ENCODE measurements around the gene DLL4.
"Not testable (repeated sequence)": the region's sequence is repeated elsewhere in the genome, so short reads cannot be mapped to it uniquely, and the experiment has no call there.

The DLL4 gene

DNA sequence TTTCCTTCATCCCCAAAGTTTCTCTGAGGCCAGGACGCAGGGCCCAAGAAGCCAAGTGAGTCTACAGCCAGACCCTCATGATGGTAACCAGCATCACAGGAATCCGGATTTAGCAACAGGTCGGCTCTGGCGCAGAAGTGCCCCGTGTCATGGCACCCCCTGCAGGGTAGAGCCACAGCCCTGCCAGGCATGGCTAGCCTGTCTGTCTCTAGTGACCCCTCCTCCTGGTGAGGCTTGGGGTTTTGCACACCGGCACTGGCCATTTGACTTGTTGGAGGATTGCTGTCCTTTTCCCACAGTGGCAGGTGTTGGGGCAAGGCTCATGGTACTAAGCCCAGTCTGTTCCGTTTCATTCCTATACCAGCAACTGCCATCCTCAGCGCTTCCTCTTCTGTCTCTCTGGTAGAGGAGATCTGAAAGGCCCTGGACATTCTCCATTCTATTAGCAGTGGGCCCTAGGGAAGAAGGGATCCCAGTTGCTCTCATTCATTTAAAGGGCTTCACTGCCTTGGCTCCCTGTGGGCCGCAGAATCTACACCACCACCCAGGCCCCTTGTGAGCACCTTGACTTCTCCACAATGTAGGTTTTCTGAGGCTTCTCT is 14.7 kb downstream of the DLL4 start:
- no peak for DNase-seq

DNA sequence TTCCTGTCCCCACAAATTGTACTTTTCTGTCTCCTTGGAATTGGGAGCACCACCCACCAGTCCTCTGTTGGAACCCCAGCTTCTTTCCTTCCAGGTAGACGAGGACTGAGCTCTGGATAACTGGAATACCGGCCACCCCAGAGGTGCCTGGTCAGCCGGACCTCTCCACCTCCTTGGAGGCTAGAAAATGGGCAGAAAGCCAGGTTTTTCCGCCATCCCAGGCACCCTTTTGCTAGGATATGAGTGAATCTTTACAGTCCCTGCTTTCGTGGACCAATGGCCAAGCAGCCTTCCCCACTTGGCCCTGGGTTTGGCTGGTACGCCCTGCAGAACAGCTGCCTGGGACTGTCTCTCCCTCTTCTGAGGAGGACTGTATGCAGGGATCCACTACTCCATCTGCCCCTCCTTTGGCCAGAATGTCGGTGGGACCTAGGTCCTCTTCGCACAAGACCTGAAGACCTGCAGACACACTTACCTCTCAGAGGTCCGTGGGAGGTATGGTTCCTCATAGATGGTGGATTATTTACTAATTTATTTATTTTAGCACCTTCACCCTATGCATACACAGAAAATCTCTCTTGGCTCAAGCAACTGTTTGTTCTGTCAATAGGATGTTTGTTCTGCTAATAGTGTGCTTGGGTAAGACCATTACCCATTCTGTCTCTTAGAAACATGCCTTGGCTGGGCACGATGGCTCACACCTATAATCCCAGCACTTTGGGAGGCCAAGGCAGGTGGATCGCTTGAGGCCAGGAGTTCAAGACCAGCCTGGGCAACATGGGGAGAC is 15.6 kb downstream of the DLL4 start:
- DNase-seq = no peak

DNA sequence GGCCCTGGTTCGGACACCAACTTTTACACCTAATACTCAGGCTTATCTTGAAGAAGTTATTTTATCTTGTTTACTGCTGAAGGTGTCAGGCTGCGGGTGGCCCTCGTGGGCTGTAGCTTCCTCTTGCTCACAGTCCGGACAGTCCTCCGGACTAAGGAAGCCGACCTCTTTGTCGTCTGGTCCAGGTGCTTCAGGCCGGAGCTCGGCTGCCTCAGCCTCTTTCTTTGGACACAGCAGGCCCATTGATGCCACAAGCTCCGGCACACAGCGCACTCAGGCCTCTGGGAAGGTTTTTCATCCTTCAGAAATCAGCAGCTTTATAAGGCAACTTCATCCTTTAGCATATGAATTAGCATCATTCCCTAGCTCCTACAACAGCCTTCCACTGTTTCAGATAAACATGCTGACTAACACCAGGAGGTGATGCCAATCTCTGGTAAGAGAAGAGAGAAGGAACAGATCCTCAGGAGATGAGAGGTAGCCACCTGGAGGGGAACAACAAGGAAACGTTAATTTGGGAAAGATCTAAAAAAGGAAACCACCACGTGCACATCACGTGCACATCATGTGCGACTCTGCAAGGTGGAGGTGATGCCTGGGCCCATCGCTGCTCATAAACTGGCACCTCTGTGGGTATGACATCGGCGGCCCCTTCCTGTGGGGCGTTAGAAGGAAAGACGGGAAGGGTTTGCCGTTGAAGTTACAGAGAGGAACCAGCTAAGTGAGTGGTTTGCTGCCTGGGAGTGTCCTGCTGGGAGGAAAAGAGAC is 19.8 kb downstream of the DLL4 start:
- no peak for DNase-seq

DNA sequence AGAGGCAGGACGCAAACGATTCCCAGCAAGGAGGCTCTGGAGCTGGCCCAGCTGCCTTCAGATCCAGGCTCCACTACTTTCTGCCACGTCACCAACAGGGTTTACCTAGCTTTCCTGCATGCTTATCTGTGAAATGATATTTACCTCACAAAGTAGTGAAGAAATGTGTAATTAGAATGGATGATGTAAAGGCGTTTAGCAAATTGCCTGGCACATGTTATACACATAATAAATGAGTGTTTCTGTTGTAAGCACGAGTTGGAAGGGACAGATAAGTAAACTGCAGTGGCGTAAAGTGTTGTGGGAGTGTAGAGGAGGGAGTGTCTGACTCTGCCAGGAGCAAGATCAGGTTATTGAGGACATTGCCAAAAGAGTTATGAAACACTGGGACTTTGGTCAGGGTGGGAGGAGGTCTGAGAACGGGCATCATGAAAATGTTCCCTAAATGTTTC is 20.6 kb downstream of the DLL4 start:
- DNase-seq = no peak

DNA sequence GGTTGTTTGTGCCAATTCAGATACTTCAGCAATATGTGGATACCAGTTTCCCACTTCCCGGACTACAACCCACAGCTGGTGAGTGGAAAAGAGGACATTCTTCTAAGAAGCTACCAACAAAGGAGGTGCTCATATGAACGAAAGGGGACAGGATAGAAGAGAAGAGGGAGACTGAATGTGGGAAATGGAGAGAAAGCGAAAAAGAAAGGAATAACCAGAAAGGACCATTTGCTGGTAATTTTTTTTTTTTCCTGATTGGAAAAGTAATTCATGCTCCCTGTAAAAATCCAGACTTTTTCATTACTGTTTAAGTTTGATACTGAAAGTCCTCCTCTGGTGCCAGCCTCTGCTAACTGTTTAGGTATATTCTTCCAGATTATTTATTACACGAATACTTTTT is 22.6 kb downstream of the DLL4 start:
- no peak for DNase-seq

DNA sequence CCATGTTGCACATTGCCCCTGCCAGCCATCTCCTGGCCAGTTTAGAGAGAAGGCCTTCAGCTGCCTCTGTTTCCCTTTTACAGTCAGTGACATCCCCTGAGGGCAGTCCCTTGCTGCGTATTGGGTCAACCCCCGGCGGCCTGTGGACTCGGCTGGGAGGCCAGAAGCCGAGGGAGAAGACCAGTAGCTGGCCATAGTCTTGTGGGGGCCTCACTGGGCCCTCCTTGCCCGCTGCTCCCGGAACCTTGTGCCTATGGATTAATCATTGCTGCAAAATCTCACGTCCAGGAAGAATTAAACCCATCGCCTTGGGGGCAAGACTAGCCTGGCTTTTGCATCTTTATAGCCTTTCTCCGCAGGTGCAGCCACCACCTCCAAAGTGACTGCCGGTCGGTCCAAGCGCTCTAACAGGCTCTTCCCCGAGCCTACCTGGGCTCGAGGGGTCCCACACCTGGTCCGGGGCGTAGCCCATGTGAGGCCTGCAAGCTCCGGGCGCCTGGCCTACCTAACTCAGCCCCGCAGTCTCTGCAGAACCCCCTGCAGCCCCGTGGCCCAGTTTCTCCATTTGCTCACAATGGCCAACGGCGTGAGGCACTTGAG is 23.3 kb downstream of the DLL4 start:
- DNase-seq = peak; percentile 68

DNA sequence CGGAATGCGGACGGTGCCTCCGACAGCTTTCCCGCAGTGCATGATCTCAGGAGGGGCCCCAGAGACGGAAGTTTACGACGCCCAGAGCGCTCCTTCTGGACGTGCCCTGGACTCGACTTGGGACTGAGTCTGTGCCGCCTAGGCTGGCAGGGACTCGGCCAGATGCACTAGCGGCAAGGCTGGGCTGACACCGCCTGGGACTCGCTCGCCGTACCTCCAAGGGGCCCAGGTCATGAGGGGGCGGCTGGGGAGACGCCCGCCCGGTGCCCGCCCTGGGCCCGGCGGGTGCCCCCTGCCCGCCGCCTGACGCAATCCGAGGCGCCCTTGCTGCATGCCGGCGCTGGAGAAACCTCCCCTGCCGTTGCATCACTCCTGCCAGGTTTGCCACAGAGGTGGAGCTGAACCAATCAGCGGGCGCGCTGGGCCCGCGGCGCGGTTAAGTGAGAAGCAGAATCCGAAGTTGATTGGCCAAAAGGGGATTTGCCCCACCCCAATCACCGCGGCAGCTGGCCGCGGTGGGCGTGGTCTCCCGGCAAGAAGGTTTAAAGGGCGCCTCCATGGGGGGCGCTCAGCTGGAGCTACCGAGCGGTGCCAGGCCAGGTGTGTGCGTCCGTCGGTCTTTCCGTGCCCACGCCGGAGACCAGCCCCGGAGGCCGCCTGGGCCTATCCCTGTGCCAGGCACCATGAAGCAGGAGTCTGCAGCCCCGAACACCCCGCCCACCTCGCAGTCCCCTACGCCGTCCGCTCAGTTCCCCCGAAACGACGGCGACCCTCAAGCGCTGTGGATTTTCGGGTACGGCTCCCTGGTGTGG is 24.0 kb downstream of the DLL4 start, which contains the start of gene CHAC1:
CHAC1 (plus strand) TSS at position 571 of the 812 bp plus-strand sequence; CDS start at position 684, 113 bp downstream.
- peak; percentile 99 for DNase-seq

DNA sequence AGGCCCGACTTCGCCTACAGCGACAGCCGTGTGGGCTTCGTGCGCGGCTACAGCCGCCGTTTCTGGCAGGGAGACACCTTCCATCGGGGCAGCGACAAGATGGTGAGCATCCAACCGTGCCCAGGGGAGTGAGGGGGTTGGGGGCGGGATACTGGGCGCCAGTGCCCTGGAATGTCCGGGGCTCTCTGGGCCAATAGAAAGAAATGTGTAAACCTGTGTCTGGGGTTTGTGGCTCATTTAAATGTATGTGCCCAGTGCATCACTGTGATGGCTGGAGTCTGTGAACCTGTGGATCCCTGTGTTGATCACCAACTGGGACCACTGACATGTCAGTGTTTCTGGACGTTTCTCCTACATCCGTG is 24.6 kb downstream of the DLL4 start:
- no peak for DNase-seq

DNA sequence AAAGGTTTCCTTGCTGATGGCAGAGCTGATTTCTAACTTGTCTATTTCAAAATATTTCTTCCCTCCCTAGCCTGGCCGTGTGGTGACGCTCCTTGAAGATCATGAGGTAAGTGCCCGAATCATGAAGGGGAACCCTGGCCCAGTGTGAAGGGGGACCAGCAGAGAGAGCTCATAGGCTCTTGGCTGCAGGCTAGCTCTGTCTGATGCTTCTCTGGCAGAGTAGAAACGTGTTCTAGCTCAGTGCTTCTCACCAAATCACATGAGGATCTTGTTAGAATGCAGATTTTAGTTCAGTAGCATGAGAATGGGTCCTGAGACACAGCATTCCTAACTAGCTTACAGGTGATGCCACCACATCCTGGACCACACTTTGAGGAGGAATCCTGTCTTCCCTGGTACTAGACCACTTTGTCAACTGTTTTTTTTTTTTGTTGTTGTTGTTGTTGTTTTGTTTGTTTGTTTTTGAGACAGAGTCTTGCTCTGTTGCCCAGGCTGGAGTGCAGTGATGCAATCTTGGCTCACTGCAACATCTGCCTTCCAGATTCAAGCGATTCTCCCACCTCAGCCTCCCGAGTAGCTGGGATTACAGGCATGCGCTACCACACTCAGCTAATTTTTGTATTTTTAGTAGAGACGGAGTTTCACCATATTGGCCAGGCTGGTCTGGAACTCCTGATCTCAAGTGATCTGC is 25.2 kb downstream of the DLL4 start:
- not testable (repeated sequence) for DNase-seq

DNA sequence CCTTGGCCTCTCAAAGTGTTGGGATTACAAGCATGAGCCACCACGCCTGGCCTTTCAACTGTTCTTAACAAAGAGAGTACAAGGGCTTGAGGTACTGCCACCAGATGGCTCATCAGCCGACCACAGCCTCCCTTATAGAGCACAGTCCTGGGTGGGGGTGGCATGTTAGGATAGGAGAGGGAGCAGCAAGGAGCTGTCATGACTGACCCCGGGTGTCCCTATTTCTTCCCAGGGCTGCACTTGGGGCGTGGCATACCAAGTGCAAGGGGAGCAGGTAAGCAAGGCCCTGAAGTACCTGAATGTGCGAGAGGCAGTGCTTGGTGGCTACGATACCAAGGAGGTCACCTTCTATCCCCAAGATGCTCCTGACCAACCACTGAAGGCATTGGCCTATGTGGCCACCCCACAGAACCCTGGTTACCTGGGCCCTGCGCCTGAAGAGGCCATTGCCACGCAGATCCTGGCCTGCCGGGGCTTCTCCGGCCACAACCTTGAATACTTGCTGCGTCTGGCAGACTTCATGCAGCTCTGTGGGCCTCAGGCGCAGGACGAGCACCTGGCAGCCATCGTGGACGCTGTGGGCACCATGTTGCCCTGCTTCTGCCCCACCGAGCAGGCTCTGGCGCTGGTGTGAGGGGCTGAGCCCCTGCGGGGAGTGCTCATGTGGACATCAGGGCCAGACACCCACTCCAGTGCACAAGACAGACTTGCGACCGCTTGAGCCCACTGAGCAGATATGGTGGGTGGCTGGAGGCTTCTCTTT is 26.2 kb downstream of the DLL4 start:
- no peak for DNase-seq

DNA sequence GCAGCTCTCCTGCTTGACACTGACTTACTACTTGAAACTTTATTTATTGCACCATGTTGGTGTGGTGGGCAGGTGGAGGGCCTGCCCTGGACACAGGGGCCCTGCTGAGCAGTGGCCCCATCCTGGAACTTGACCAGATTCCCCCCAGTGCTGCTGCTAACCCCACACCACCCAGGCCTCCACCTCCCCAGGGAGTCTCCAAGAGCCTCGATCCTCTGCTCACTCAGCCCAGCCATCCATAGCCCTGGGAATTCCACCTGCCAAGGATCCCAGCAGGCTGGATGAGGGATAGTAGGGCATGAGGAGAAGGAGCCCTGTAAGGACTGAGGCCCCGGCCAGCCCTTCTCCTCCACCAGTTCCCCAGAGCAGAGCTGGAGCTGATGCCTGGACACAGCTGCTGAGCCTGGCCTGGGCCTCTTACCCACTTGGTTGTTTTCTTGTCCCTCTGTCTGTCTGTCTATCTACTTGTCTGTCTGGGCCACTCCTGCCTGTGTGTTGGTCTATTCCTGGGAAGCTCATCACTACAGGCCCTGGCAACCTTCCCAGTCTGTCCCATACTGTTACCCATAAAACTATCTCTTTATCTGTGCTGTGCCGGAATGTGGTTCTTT is 26.9 kb downstream of the DLL4 start:
- DNase-seq = no peak

DNA sequence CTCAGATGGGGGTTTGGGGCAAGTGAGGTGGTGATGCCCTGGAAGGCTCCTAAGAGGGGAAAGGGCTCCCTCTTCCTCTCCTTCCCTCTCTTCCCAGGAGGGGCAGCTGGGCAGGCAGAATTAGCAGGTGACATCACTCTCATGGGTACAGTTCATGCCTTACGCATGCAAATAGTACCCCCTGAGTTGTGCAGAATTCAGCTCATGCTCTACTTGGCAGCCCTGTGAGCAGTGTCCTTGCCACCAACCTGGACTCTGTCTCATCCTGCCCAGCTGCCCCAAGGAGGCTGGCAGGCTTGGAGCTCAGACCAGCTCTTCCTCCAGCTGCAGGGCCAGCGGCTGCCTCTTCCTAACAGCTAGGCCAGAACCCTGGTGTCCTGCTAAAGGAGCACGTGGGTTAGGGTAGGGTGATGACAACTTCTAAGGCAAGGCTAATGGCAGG is 27.4 kb downstream of the DLL4 start:
- DNase-seq = no peak

DNA sequence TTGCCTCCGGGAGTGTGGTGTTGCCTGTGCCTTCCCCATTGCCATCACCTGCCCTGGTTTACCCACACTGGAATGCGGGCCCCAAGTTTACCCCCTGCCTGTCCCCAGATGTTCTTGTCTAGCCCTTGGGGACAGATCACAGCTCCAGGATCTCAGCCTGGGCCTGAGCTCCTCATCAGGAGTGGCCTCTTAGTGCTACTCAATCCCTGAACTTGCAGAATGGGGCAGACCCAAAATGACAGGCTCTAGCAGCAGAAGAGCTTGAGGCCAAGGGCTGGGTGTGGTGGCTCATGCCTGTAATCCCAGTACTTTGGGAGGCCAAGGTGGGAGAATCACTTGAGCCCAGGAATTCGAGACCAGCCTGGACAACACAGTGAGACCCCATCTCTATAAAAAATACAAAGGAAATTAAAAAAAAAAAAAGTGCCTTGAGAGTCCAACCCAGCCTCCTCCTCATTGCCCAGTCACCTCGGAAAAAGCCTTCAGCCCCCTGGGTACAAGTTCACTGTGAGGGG is 28.0 kb downstream of the DLL4 start:
- no peak for DNase-seq

DNA sequence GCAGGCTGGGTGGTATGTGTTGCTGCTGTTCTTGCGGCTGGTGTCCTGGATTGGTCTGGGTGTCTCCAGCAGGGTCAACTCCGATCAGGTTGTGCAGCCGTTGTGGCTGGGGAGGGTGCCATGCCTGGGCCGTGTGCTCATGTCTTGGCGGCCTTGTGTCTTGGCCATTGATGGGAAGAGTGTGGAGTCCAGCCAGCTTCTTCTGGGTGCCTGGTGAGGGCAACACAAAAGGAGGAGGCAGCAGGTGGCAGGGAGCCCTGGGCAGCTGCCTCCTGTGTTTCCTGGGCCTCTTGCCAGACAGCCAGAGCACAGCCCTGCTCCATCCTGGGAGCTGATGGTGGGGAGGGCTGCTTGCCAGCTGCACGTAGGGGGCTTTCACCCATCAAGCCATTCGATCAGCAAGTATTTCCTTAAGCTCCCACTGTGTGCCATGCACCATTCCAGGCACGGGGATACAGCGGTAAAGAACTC is 28.5 kb downstream of the DLL4 start:
- DNase-seq = no peak

DNA sequence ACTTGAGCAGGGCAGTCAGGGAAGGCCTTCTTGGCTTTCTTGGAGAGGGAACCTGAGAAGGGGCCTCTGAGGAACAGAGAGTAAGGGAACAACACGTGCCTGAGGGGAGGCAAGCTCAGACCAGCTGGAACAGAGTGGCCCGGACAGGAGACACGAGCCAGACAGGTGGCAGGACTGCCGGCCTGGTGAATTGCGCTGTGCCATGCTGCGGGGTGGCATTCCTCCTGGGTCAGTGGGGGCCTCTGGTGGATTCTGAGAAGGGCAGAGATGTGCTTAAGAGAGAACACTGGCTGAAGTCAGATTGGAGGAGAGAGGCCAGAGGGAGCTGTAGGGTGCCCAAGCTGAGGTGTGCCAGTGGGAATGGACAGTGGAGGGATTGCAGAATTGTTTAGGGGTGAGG is 29.0 kb downstream of the DLL4 start:
- DNase-seq = no peak

DNA sequence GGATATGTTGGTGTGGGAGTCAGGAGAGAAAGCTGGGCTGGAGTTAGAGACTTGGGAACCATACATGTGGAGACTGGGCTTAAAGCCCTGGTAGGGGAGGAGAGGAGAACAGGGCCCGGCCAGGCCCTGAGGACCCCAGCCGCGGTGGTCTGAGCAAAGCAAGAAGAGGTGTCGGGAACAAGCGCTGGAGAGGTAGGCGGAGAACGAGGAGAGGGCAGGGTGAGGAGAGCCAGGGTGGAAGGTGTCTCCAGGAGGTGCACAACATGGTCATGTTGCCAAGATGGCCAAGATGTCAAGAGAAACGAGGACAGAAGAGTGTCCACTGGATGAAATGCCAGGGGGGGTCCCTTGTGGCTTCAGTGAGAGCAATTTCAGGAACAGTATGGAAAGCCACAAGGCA is 29.6 kb downstream of the DLL4 start:
- DNase-seq = peak; percentile 49

DNA sequence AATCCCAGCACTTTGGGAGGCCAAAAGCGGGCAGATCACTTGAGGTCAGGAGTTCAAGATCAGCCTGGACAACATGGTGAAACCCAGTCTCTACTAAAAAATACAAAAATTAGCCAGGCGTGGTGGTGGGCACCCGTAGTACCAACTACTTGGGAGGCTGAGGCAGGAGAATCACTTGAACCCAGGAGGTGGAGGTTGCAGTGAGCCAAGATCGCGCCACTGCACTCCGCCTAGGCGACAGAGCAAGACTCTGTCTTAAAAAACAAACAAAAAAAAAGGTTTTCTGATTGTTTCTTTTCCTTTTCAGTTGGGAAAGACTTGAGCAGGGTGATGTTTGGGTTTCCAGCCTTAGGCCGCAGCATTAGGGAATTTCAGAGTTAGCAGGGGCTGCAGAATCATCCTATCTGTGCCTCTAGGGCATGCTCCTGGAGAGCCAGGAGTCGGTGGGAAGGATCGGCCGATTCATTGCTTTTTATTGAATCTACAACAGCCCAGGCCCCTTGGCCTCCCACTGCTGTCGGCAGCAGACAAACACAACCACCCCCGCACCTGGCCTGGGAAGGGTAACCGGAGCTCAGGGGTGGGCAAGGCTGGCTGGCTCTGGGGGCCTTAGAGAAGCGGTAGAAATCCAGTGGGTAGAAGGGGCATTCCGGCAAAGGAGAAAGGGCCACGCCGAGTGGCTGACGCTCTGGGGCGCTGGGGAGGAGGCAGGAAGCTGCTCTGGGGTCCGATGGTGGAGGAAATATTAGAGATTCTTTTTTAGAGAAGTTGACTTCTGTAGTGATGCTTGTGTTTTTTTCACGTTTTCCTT is 30.4 kb downstream of the DLL4 start:
- peak; percentile 62 for DNase-seq

DNA sequence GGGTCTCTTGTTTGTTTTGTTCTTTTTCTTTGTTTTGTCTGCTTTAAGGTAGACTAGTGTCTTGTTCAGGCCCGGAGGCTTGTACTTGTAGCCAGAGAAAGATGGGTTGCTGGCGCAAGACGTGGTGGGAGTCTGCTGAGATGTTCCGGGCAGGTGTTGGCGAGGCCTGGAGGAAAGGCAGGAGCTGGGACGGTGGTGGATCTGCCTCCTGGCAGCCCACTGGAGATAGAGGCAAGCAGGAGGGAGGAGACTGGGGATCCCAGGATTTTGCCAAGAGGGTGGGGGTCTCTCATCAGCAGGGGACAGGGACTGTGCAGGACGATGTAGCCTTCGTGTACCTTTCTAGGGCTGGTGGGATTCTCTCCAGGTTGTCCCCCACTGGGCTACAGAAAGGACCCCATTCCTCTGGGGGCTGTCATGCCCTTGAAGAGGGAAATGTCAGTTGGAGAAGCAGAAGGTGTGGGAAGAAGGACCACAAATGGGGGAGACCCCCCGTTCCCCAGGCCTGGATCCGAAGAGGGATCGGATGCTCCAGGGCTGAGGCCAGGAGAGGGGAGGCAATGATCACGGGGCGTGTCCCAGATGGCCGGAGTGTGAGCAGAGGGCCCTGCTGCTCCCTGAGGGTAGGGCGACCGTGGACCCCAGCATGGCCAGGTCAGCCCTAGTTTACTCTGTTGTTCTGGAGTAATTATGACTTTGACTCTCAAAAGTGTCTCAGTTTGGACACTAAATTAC is 31.2 kb downstream of the DLL4 start:
- DNase-seq = peak; percentile 50

DNA sequence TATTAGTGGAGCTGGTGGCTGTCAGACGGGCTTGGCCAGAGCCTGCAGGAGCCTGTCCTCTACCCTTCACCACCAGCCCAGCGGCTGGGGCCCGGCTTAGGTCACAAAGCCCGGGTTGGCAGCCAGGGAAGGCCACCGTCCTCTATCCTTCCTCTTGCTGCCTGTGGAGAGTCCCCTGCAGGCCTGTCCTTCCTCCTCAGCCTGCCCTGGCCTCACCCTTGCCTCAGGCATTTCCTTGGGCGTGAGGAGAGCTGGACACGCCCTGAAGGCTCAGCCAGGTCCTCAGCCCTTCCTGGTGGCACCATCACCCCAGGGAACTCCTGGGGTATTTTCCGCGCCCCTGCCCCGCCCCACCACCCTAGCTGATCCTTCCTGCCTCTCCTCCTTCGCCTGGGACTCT is 31.8 kb downstream of the DLL4 start:
- DNase-seq = peak; percentile 55
